AG04449 (cell line): ENCODE measurements around the gene NDUFA9.

ENCODE experiments used
- CTCF ChIA-PET: fragments of 350-600 bp; formaldehyde crosslinking; extraction: SDS; loops from one replicate; lab custom pipeline; 2021; ENCODE audit warnings: antibody characterized with exemption; lab: Yijun Ruan, JAX
- POLR2A ChIA-PET: fragments of 400-600, 350-600 bp; formaldehyde crosslinking; extraction: SDS; loops from one replicate; lab custom pipeline; 2020; ENCODE audit warnings: antibody characterized with exemption, inconsistent platforms; lab: Yijun Ruan, JAX
- DNase-seq: peaks from one replicate; pipeline ENCODE4 v3.0.0-alpha.2; 2010; ENCODE audit warnings: low read depth, low spot score
- H3K4me3 ChIP-seq: 2 replicates; pipeline ENCODE4 v1.5.1; 2011; ENCODE audit warnings: low read depth, mild to moderate bottlenecking, control low read depth, low read length
- CTCF ChIP-seq: IDR thresholded peaks from one replicate; pipeline ENCODE4 v1.5.1; 2011; ENCODE audit warnings: mild to moderate bottlenecking, moderate library complexity, low read length, control low read depth, inconsistent platforms; ENCODE audit not compliant: insufficient read depth; ENCODE audit errors: missing control alignments

Gene NDUFA9

DNA sequence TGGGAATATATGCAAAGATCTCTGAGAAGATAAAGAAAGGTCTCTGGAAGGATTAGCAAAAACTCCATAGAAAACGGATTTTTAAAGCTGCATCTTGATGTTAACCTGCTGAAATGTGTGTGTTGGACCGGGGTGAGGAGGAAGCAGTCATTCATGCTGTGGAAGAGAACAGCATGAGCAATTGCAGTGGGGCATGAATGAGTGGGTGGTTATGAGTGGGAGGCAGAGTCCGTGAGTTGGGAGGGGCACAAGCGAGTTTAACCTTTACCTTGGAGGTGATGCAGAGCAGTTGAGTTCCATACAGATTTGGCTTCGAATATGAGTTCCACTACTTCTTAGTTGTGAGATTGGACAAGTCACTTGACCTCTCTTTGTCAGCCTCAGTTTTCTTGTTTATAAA, 41.8 kb downstream of the NDUFA9 start:
- POLR2A ChIA-PET, result no interaction called here

More for the DNA sequence above, 41.8 kb downstream of the NDUFA9 start:
- CTCF ChIA-PET, result no interaction called here
- TF ChIP-seq CTCF, result no peak
- no peak for DNase-seq
- no peak overlapping the region for H3K4me3 ChIP-seq
